HG02759 (cell line): Measurements from ENCODE around the gene MANF.
"Not testable (repeated sequence)": the region's sequence is repeated elsewhere in the genome, so short reads cannot be mapped to it uniquely, and the experiment has no call there.

Experiments used
- ATAC-seq: cut with Tn5 transposase; IDR thresholded peaks from one replicate; pipeline ENCODE4 v1.9.1; 2021; ENCODE audit warnings: mild to moderate bottlenecking, moderate library complexity; ENCODE audit not compliant: unreplicated experiment

The MANF gene

DNA sequence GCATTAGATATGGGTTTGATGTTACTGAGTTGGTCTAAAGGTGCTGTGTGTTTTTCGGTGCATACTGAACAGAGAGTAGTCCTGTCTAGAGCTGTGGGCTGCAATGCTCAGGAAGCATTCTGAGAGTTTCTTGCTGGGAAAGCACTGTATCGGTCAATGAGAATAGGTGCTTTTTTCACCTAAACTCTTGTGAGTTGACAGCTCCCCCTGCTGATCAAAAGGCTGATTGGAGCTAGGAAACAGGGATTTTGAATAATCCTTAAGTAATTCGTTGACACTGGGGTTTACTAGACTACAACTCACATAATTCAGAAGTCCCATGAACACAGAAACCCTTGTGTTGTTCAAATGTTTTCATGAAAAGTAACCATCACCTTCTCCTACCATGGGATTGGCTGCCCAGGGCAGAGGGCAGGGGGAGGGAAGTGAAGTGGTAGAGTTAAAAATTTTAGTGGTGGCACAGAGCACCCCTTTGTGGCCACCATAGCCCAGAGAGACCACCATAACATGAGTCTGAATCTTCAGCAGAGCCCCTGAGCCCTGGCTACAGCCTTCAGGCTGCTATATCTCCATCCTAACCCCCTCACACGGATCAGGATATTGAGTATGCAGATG, 13.0 kb upstream of the MANF start:
- no peak for ATAC-seq

DNA sequence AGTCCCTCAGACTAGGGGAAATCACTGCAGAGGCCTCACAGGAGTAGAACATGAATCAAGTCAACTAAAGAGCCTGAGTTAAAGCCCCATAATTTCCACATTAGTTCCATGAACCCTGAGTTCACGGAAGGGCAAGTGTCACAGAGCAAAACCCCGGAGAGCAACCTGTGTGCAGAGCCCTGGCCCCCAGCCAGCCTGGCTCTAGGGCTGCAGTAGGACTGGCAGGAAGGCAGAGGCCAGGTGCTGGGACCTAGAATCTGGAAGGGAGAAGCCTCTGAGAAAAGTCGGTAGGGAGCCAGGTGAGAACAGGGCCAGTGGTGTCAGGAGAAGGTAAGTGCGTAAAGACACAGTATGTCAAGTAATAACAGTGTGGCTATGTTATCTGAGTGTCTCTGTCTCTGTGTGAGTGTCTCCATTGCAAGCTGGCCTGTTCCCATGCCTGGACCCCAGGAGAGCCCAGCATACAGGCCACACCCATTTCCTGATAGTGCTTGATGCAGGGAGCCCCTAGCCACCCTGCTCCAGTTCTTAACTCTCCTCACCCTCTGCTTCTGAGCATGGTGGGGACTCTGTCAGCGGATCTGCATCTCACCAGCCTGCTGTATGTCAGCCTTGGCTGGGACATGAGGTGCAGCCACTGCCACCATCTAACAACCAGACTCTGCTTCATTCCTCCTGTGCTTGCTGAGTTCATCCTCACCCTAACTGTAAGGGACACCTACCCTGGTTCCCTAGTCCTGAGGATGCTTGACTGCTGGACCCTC, 11.3 kb upstream of the MANF start:
- no peak for ATAC-seq

DNA sequence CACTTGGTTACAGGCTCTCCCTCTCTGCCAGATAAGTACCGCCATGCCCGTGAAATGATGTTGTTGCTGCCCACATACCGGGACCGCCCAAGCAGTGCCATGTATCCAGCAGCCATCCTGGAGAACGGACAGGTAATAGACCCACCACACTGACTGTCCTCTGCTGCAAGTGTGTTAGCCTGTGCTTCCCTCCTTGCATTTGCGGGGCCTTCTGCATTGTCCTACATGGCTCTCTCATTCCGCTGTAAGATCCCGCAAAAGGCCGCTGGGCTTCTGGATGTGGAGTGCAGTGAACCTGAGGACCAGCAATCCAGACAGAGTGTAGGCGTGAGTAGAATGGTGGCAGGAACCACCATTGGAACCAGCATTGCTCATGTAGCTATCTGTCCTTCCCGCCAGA, 10.6 kb upstream of the MANF start:
- ATAC-seq: no peak

DNA sequence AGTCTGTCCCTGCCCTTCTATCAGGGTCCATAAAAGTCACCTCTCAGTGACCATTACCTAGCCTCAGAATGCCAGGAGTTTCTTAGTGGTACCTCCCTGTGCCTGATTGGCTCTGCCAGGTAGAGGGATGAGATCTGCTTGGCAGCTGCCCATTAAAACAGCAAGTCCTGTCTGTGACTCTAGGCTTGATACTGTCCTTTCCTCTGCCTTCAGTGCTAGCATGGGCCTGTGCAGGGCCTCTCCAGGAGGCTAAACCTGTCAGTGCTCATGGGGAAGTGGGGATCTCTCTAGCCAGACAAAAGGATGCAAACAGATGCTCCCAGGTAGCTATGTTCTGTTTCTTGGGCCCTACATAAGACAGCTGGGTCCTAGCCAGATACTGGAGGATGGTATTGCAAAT, 10.0 kb upstream of the MANF start:
- ATAC-seq: no peak

DNA sequence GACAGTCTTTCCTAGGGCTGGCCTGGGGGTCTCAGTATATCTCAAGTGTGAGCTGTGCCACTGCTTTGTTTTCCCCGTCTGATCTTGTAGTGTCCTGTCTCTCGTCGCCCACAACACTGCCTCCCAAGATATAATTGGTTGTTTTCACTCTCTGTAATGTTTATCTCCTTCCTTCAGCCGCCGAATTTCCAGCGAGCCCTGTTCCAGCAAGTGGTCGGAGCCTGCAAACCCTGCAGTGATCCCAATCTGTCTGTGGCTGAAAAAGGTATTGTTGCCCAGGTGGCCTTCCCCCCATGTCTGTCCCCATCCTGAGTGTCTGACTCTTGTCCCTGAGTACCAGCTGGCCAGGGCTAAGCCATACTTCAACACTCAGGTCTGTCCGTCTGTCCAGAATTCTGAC, 9.5 kb upstream of the MANF start:
- no peak for ATAC-seq

DNA sequence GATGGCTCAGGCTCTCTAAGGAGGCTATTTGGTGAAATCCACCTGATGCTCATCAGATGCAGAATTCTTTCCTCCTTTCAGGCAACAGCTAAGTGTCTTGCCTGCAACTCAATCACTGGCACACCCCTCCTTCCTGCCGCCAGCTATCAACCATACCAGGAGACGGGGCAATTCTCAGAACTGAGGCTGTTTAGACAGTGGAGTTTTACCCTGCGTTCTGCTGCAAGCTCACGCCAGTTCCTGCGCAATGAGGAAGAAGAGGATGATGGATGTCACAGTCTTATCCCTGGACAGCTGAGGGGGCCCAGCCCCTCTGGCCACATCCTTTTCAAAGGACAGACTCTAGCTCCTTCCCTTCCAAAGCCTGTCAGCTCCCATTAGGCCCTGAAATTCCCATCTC, 7.0 kb upstream of the MANF start:
- no peak for ATAC-seq

DNA sequence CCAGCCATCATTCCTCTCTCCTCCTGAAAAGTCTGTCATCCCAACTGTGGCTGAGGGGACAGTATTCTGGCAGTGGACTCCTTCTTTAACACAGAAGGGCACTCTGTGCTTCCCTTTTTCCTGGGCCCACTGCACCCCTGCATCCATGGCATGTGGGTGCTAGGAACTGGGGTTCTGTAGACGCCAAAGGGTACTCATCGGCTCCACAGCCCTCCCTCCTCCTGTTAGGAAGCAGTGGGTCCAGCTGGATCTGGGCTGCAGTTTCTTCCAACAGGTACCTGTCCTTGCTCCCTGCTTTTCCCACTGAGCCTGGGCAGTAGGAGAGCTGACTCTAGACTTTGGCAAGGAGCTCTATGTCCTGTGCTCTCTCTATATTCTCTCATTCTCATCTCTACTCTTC, 6.4 kb upstream of the MANF start:
- ATAC-seq: no peak

DNA sequence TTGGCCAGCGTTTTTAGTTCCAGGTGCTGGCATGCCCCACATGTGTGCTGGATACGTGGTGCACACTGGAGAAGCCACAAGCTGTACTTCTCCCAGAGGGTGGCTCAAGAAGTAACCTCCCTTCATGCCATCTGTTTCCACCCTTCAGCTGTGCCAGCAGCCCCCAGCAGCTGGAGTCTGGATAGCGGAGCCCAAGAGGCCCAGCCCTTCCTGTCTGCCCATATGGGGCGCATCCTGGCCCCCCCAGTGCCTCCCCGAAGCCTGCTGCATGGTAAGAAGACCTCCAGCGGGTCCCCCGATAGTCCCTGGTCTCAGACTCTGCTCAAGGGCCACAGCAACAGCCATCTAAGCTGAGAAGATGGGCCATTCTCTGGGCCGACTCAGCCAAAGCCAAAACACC, 5.8 kb upstream of the MANF start:
- ATAC-seq: no peak

DNA sequence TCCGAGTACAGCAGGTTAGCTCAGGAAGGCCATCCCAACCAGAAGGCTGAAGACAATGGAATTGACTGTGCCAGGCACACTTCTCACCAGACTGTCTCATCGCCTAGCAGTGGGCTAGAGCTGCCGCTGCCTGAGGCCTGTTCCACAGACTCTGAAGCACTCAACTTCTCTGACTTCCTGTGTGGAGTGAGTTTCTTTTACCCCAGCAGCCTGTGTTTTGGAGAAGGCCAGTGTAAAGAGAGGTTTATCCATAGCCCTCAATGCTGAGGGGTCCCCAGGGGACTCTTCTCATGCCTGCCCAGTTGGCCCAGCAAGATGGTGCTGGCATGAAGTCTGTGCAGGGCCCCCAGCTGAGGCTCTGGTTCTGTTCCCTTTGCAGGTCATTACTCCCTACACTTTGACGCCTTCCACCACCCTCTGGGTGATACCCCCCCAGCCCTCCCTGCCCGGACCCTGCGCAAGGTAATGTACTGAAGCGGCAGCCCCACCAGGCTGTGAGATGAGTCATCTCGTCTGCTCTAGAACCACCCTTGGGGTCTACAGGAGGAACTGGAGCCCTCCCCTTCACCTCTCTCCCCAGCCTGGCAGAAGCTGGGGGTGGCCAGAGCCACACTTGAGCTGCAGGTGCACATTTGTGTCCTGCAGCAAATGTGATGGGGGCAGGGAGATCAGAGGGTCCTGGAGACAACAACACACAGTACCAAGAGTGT, 5.2 kb upstream of the MANF start:
- no peak for ATAC-seq

DNA sequence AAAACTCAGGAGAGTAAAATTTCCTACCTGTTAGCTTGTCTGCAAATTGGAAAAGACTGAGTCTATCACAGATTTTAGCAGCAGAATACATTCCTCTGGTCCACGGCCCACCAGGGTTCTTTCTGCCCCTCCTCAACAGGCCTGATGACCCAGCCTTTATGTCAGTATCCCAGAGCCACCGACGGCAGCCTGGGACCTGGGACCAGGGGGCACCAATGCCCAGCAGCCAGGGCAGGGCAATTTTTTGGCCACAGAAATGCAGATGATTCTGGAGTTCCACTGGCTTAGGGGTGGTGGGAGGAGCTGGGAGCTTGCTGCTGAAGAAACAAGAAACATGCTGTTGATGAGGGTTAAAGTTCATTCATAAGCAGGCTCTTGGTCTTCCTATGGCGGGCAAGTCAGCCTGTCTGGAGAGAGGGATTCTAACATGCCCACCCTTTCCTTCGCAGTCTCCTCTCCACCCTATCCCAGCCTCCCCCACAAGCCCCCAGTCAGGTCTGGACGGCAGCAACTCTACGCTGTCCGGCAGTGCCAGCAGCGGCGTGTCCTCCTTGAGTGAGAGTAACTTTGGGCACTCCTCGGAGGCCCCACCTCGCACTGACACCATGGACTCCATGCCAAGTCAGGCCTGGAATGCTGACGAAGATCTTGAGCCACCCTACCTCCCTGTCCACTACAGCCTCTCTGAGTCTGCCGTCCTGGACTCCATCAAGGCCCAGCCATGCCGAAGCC, 4.3 kb upstream of the MANF start:
- ATAC-seq: no peak

DNA sequence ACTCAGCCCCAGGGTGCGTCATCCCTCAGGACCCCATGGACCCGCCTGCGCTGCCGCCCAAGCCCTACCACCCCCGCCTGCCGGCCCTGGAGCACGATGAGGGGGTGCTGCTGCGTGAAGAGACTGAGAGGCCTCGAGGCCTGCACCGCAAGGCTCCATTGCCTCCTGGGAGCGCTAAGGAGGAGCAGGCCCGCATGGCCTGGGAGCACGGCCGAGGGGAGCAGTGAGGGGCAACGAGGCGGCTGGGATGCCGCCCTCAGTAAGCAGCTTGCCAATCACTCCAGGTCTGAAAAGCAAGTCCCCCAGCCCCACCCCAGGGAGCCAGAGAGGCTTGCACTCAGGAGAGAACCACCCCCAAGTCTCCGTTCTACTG, 3.8 kb upstream of the MANF start:
- no peak for ATAC-seq

DNA sequence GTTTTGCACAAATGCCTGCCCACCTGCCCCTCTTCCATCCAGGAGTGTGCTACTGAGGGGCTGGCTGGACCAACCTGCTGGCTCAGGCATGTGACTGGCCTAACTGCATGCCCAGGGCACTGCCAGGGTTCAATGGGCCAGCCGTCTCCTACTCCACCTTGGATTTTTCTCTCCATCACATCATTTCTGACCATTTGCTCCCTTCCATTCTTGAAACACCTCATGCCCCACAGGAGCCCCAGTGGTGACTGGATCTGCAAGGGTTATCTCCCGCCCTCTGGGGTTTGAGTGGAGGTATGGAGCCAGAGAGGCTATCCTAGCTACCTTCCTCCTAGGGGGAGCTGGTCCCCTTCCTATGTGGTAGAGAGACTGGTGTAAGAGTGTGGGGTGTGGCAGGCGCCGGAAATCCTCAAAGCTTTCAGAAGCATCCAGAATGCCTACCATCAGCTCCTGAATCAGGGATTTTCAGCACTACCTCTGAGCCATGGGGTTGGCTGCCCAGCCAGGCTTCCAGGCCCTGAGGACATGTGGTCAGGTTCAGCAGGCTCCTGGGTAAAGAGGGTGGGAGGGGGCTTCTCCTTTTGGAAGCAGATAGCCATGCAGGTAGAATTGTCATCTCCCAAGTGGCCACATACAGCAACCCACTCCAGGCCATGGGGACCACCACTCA, 2.9 kb upstream of the MANF start:
- ATAC-seq: no peak

DNA sequence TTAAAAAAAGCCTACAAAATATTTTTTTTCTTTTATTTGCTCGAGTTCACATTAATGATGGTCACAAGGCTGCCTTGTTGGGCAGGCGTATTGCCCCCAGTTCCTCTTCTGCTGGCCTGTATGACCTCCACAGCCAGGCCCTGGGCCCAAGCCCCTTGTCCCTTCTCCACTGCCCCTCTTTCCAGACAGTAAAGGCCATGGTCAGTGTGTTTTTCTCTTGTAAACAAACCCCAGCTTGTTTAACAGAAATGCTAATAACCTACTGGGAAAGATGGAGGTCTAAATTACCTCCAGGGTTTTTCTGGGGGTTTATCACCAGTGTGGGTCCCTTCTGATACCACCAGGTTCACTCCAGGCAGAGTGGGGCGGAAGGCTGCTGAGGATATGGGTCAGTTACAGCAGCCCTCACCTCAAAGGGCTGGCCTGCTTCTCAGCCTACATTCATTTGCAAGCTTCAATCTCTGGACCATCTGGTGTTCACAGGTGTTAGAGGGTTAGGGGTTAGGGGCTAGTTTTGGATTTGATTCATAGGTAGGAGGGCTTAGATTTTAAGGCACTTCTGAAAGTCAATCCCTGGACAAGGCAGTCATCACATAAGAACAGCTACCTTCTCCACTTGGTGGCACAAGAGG, 2.0 kb upstream of the MANF start:
- ATAC-seq: no peak

DNA sequence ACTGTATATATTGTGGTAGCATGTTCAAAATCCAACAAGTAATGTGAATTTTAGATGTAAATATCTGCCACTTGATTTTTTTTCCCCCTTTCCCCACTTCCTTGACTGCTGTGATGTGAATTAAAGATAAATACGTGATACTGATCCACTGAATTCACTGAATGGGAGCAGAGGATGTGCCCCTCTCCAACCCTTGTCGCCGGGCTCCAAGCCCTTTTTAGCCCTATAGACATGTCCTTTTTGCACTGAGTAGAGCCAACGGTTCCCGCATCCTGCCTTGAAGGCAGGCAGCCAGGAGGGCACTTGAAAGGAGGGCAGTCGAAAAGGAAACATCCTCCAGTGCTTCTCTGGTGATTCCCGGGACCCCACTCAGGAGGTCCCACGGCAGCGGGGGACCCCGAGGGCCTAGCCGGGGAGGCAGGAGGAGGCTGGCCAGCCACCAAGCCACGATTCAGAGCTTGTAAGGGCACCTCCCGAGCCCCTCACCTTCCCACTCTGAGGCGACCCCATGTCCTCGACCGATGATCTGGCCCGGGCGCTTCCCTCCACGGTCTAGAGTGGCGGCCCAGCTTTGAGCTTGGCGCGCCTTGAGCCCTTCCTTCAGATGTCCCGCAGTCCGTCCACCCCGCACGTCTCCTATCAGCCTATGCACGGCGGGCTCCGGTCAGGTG, 901 bp upstream of the MANF start:
- ATAC-seq: peak; percentile 14

DNA sequence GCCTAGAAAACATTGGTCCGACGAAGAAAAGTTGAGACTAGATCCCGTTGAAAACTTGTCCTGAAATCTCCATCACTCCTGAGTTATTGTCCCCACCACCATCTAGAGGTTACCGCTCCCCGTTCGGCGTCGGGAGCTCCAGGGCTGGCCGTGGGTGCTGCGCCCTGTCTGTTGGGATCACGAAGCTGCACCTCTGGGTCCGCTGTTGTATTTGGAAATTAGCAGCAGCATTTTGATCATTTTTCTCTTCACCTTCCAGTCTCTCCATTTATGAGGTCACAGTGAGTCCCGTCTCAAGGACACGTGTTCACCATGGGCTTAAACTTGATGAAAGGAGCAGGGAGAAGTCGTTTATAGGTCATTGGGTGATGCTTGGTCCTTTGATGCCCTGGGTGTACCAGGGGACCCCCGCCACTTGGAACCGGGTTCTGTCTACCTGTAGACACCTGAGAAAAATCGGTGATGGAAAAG, 565 bp downstream of the MANF start:
- ATAC-seq: no peak

DNA sequence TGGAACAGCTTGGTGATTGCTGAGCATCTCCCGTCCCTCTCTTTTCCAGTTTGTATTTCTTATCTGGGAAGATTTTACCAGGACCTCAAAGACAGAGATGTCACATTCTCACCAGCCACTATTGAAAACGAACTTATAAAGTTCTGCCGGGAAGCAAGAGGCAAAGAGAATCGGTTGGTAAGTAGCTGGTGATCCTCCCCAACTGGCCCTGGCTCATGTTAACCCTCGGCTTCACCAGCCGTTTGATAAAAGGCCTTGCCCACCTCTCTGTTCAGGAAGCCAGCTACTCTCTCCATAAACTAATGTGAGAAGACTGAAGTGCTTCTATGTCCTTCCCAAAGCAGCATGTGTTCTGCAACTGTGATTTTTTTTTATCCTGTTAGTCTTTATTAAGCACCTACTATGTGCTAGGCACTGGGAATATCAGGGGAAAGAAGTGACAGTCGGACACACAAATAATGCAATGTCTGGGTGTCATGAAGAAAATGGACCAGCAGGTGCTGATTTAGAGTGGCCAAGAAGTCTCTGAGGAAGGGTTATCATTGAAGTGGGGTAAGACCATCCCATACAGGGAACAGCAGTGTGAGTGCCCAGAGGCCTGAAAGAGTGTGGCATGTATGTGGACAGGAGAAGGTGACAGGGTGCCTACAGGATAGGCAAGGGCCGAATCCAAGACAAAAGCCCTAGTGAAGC, 1.2 kb downstream of the MANF start:
- no peak for ATAC-seq

DNA sequence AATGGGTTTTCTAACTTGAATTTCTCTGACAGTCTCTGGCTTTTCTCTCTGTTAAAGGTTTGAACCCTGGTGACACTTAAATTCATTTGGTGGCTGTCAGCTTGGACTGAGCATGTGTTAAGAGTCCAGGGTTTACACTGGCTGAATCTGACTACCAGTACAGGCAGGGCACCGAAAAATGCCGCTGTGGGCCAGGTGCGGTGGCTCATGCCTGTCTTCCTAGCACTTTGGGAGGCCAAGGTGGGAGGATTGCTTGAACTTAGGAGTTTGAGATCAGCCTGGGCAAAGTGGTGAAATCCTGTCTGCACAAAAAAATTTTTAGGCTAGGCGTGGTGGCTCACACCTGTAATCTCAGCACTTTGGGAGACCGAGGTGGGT, 1.8 kb downstream of the MANF start:
- ATAC-seq: no peak

DNA sequence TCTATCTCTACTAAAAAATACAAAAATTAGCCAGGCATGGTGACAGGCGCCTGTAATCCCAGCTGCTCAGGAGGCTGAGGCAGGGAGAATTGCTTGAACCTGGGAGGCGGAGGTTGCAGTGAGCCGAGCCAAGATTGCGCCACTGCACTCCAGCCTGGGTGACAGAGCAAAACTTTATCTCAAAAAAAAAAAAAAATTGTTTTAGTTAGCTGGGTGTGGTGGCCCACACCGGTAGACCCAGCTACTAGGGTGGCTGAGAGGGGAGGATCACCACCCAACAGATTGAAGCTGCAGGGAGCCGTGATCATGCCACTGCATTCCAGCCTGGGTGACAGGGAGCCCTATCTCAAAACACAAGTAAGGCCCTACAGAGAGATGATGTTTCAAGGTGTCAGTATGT, 2.2 kb downstream of the MANF start:
- ATAC-seq: not testable (repeated sequence)

DNA sequence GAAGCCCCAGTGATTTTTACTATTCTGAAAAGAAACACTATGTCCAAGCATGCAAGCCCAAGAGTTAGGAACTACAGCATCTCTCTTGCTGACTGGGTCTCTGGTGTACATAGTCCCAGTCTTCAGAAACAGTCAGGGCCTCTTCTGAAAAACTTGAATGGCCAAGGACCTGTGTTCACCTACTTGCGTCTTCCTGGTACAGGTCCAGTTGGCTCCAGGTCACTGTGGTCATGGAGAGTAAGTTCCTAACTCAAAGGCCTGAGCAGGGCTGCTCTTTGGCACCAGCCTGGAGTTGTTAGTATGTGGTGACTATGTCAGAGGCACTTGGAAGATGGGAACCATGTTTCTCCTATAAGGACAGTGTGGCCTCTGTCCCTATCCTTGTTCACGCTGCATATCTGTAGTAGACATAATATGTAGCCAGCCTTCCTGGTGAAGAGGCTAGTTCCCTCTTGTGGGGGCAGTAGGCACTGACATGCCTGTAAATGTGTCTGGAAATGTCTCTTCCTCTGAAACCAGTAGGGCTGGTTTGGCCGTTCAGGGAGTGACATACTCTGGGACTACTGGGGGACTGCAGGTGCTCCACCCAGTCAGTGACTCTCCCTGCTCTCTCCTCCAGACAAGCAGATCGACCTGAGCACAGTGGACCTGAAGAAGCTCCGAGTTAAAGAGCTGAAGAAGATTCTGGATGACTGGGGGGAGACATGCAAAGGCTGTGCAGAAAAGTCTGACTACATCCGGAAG, 3.4 kb downstream of the MANF start:
- ATAC-seq: no peak
